Osteoblast (primary cell): ENCODE results near the gene MIDN. TPM values are rescaled to one million over a fixed set of nuclear protein-coding genes. Genes with fewer than 3 reads are reported as not detected.

ENCODE experiments used
- DNase-seq: peaks from one replicate; pipeline ENCODE4 v3.0.0; 2011; ENCODE audit warnings: low spot score, mixed read lengths; ENCODE audit not compliant: insufficient read length; ENCODE audit errors: missing footprints
- H2AFZ ChIP-seq: 2 replicates; pipeline ENCODE4 v1.6.0; 2011; ENCODE audit warnings: mild to moderate bottlenecking, low read length
- H3K27ac ChIP-seq: 2 replicates; pipeline ENCODE4 v1.5.1; 2011; ENCODE audit warnings: mild to moderate bottlenecking, low read depth, low read length, moderate library complexity
- H3K27me3 ChIP-seq: 2 replicates; pipeline ENCODE4 v1.6.0; 2012; ENCODE audit warnings: mild to moderate bottlenecking, control low read depth, inconsistent platforms, low read length, moderate library complexity; ENCODE audit not compliant: insufficient read depth
- H3K36me3 ChIP-seq: 2 replicates; pipeline ENCODE4 v1.5.1; 2011; ENCODE audit warnings: mild to moderate bottlenecking, low read length, control low read depth, moderate library complexity; ENCODE audit not compliant: insufficient read depth
- H3K4me1 ChIP-seq: 2 replicates; pipeline ENCODE4 v1.5.1; 2011; ENCODE audit warnings: mild to moderate bottlenecking, low read length, control low read depth, moderate library complexity; ENCODE audit not compliant: insufficient read depth
- H3K4me2 ChIP-seq: 2 replicates; pipeline ENCODE4 v1.6.0; 2011; ENCODE audit warnings: mild to moderate bottlenecking, low read length; ENCODE audit not compliant: insufficient read depth
- H3K4me3 ChIP-seq: fragments of 200-600 bp; sonication (generic); 3 replicates; pipeline ENCODE4 v1.5.1; 2012; ENCODE audit warnings: mild to moderate bottlenecking, low read length, inconsistent platforms; ENCODE audit not compliant: insufficient read depth
- H3K79me2 ChIP-seq: 2 replicates; pipeline ENCODE4 v1.6.0; 2012; ENCODE audit warnings: mild to moderate bottlenecking, low read length, control low read depth, inconsistent platforms; ENCODE audit not compliant: insufficient read depth
- H3K9me3 ChIP-seq: 2 replicates; pipeline ENCODE4 v1.5.1; 2011; ENCODE audit warnings: low read depth, low read length, control low read depth
- H4K20me1 ChIP-seq: 2 replicates; pipeline ENCODE4 v1.6.0; 2012; ENCODE audit warnings: mild to moderate bottlenecking, low read length, control low read depth; ENCODE audit not compliant: insufficient read depth
- total RNA-seq: library from RNA; depleted of rRNA; stranded (reverse); fragments of >200 nt; gene quantifications from 2 replicates; pipeline ENCODE4 v1.2.3, GENCODE V29; 2012
- TF ChIP-seq, protein P1 (sequence below): IDR thresholded peaks from 2 replicates; pipeline ENCODE4 v1.5.1; 2011; ENCODE audit warnings: mild to moderate bottlenecking, low read depth, low read length, moderate library complexity; ENCODE audit errors: extremely low read depth

The MIDN gene
- total RNA-seq, 1 donor = 19.9 TPM

- H3K4me2 ChIP-seq = peak overlapping the region; percentile 55
- peak overlapping the region; percentile 78 for H3K27ac ChIP-seq
- peak; percentile 93 for DNase-seq
- H4K20me1 ChIP-seq = peaks cover 33% of the 10 kb centered on the region
- H3K36me3 ChIP-seq = peaks cover 31% of the 10 kb centered on the region
- no peaks in the 10 kb centered on the region for H3K9me3 ChIP-seq
- H3K27me3 ChIP-seq = no peaks in the 10 kb centered on the region
- H3K4me1 ChIP-seq = peaks cover 51% of the 10 kb centered on the region
- H3K79me2 ChIP-seq = peaks cover 27% of the 10 kb centered on the region
- no peak overlapping the region for H2AFZ ChIP-seq
- H3K4me3 ChIP-seq = peak overlapping the region; percentile 56
- TF ChIP-seq, protein P1, sequence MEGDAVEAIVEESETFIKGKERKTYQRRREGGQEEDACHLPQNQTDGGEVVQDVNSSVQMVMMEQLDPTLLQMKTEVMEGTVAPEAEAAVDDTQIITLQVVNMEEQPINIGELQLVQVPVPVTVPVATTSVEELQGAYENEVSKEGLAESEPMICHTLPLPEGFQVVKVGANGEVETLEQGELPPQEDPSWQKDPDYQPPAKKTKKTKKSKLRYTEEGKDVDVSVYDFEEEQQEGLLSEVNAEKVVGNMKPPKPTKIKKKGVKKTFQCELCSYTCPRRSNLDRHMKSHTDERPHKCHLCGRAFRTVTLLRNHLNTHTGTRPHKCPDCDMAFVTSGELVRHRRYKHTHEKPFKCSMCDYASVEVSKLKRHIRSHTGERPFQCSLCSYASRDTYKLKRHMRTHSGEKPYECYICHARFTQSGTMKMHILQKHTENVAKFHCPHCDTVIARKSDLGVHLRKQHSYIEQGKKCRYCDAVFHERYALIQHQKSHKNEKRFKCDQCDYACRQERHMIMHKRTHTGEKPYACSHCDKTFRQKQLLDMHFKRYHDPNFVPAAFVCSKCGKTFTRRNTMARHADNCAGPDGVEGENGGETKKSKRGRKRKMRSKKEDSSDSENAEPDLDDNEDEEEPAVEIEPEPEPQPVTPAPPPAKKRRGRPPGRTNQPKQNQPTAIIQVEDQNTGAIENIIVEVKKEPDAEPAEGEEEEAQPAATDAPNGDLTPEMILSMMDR = no peak
These were observed 11.7 kb downstream of the MIDN start for GRCh38 chr19:1259876-1260748.

DNA sequence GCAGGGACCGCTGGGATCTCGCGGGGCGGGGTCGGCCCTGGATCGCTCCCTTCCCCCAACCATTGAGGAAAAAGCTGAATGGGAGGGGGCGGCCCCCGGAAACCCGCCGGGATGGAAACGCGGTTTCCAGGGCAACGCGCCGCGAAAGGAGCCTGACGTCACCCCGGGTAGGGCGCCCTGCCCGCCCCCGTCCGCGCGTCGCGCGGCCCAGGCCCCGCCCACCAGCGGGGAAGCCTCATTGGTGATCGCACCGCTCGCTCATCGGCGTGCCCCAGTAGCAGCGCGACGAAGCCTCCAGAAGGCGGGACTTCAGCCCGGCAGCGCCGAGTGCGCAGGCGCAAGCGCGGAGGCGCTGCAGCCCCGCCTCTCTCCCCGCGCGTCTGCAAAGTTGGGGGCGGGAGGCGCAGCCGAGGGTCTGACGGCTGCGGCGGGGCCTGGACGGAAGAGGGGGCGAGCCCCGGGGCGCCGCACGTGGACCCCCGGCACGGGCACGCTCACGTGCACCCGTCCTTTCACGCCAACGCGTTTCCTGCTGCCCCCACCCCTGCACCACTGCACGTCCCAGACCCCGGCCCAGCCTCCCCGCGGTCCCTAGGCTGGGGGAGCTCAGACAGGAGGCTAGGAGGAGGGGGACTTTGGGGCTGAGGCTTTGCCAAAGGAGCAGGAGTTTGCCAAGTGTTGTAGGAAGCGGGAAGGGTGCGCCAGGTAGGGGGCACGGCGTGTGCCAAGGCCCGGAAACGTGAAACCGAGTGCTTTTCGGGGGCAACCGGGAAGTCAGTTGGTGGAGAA lies 12.6 kb downstream of the MIDN start:
- DNase-seq = peak; percentile 100

GRCh38 chr19:1261538-1261797 lies 13.1 kb downstream of the MIDN start:
- Histone ChIP-seq H3K4me3 (peak overlapping the region; percentile 80), H3K36me3 (peaks cover 20% of the 10 kb centered on the region), H2AFZ (no peak overlapping the region), H3K27ac (peak overlapping the region; percentile 93), H3K4me2 (peak overlapping the region; percentile 89), H3K9me3 (no peaks in the 10 kb centered on the region), H4K20me1 (peaks cover 26% of the 10 kb centered on the region), H3K27me3 (no peaks in the 10 kb centered on the region), H3K4me1 (peaks cover 53% of the 10 kb centered on the region), H3K79me2 (peaks cover 16% of the 10 kb centered on the region)
- TF ChIP-seq, protein P1 = peak; percentile 31
- no peak for DNase-seq

More for the DNA sequence above, 12.6 kb downstream of the MIDN start:
- peaks cover 50% of the 10 kb centered on the region for H3K4me1 ChIP-seq
- peaks cover 26% of the 10 kb centered on the region for H4K20me1 ChIP-seq
- peak overlapping the region; percentile 93 for H3K27ac ChIP-seq
- H3K4me2 ChIP-seq = peak overlapping the region; percentile 89
- no peaks in the 10 kb centered on the region for H3K9me3 ChIP-seq
- peaks cover 19% of the 10 kb centered on the region for H3K79me2 ChIP-seq
- no peaks in the 10 kb centered on the region for H3K27me3 ChIP-seq
- H3K36me3 ChIP-seq = peaks cover 23% of the 10 kb centered on the region
- peak overlapping the region; percentile 51 for H2AFZ ChIP-seq
- TF ChIP-seq, protein P1 = no peak
- peak overlapping the region; percentile 80 for H3K4me3 ChIP-seq
